ENCODE data around the gene BMPR1A.

Gene BMPR1A

GRCh38 chr10:86756511-86757112, at the start of gene BMPR1A:
TSS of gene BMPR1A (plus strand) at chr10:86756619. CDS start at chr10:86876019, 119,400 bp downstream.
- peak; percentile 97 for DNase-seq (ENCODE audit: low spot score)

GRCh38 chr10:86706977-86707376, 49.4 kb upstream of the BMPR1A start:
- no peak for DNase-seq (ENCODE audit: low spot score)

- DNase-seq (ENCODE audit: low spot score): peak; percentile 42
These were observed 48.9 kb upstream of the BMPR1A start for GRCh38 chr10:86707505-86707904.

DNA sequence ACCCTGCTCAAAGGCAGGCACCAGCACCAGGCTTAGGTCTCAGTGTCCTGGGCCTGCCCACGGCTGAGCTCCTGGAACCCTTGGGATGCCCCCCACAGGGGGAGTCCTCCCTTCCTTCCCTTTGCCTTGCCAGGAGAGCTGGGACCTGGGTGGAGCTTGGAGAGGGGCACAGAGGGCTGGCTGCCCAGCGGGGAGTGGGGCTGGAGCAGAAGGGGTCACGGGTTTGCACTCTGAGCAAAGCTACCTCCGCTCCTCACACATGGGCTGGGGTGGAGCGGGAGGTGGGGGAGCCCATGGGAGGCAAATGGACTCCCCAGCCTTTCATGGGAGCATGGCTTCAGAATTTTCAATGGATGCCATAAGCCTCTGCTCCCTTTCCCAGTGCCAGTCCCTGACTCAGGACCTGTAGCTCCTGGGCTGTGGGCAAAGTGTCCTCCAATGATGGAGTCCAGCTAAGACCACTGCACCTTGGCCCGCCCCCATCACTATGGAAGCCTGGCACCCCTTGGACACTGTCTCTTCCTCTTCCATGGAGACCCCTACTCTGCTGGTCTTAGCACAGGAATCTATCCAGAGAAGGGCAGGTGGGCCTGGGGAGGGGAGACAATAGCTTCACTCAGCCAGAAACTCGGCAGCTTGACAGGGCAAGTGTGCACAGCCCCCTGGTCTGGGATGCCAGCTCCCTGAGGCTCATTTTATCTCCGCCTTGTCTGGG, 48.2 kb upstream of the BMPR1A start:
- DNase-seq (ENCODE audit: low spot score): peak; percentile 47

GRCh38 chr10:86708783-86709380, 47.5 kb upstream of the BMPR1A start:
- no peak for DNase-seq (ENCODE audit: low spot score)

DNA sequence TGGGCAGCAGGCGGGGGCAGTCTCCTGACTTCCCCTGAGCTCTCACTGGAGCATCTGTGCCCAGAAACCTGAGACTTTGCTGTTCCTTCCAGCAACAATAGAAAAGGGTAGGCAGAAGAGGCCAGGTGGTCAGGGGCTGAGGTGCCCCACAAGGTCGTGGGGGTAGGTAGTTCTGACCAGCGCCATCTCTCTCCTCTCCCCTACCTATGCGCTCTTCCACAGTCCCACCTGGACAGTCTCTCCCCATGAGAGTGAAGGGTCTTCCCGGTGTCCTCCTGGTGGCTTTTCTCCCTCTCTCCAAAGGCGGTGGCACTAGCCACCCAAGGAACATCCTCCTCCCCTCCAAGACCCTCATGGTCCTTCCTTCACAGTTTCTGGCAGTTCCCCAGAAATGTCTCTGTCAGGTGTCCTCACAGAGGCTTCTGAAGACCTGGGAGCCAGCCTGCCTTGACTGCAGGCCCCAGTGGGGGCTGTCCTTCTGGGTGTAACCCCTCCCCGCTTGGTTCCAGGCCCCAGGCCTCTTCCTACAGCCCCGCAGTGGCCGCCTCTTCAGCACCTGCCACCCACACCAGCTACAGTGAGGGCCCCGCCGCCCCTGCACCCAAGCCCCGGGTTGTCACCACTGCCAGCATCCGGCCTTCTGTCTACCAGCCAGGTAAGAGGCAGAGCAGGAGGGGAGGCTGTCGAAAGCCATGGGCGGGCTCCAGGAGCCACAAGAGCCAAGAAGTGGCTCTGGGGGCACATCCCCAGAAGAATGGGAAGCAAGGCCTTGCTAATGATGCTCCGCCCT, 46.8 kb upstream of the BMPR1A start:
- DNase-seq (ENCODE audit: low spot score): peak; percentile 49

DNA sequence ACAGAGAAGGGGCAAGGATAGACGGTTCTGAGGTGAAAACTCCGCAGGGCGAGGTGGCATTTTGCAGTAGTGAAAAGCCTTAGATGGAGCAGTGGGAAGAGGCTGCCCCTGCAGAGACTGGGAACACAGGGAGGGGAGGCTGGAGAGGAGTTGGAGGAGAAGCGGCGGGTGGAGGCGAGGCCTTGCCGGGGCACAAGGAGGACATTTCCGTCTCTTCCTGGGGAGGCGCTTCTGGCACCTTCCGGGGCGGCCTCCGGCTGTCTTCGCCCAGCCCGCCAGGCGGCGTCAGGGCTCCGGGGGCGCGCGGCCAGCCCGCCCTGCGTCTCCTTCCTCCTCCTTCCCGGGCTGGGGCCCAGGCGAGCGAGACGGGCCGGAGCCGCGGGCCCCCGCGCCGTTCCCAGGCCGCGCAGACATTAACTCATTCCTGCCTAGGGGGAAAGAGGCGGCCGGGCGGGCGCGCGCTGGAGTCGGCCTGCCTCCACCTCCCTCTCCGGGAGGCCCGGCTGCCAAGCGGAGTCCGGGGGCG, 45.4 kb upstream of the BMPR1A start:
- peak; percentile 91 for DNase-seq (ENCODE audit: low spot score)

- DNase-seq (ENCODE audit: low spot score): peak; percentile 69
These were observed 44.7 kb upstream of the BMPR1A start for GRCh38 chr10:86711513-86712316.

DNA sequence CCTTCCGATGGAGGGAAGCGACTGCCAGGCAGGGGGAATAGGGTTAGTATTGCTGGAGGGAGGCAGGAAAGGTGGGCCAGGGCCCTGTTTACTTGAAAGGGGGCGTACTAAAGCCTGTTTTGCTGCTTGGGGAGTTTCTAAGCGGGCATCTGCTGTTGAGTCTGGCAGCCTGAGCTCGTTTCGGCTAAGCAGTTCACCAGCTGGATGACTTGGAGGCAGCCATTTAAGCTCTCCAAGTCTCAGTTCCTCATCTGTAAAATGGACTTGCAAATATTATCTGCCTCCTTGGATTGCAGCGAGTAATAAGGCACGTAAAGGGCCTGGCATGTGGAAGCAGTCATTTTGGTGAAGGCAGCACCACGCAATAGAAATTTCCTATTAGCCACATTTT, 44.1 kb upstream of the BMPR1A start:
- DNase-seq (ENCODE audit: low spot score): no peak

DNA sequence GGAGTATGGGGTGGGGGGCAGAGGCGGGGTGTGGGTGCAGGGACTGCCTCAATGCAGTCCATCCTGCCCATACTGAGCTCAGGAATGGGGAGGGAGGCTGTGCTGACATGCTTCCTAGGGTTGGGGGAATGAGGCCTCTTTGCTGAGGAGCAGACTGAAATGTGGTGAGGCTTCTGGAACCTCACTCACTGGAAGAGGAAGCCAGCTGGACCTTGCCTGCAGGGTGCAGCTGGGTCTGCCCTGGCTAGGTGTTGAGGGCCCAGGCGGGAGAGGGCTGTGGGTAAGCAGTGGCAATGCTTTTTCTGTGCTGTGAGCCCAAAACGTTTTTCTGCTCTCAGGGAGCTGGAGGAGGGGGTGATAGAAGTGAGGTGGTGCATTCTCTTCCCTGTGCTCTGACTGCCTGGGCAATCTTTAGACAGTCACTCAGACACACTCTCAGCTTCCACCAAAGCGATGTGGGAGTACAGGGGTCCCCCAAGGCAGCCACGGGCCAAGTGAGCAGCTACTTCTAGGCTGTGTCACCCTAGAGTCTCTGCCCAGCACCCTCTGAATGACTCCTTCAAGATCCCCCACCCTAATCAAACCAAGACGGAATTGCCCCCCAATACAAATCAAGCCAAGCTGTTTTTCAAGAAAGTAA, 41.1 kb upstream of the BMPR1A start:
- DNase-seq (ENCODE audit: low spot score): no peak

DNA sequence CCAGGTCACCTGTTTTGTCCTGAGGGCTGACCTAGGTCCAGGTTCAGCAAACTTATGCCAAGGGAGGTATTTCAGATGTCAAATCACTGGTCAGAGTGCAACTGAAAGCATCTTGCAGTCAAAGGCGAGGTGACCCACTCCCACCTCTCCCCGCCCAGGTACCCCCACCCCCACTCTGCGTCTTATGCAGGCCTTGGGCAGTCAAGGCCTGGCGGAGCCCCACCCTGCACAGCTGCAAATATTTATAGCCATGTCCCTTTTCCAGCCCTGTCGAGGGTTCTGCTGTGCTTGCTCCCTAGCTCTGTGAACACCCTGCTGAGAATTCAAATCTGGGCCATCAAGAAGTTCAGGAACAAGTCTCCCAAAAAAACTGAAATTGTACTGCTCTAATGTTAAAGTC, 40.6 kb upstream of the BMPR1A start:
- no peak for DNase-seq (ENCODE audit: low spot score)

DNA sequence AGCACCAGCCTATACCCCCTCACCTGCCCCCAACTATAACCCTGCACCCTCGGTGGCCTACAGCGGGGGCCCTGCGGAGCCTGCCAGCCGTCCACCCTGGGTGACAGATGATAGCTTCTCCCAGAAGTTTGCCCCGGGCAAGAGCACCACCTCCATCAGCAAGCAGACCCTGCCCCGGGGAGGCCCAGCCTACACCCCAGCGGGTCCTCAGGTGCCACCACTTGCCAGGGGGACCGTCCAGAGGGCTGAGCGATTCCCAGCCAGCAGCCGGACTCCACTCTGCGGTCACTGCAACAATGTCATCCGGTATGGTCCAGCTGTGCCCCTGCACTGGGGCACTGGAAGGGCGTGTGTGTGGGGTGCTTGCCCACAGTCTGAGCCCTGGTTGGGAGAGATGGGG, 40.0 kb upstream of the BMPR1A start:
- no peak for DNase-seq (ENCODE audit: low spot score)

DNA sequence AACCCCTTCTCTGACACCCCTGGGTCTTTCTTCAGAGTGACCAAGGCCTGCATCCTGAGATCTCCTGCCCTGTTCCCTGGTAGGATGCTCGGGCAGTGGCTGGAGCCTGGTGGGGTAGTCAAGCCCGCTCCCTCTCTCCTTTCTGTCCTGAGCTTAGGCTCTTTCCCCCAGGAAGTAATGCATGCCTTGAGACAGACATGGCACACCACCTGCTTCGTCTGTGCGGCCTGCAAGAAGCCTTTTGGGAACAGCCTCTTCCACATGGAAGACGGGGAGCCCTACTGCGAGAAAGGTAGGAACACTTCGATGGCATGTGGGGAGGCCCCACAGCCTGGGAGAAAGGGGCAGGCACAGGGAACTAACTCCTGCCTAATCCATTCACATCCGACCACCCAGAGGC, 37.9 kb upstream of the BMPR1A start:
- no peak for DNase-seq (ENCODE audit: low spot score)

- DNase-seq (ENCODE audit: low spot score): no peak
These were observed 35.2 kb upstream of the BMPR1A start for GRCh38 chr10:86721232-86721631.

DNA sequence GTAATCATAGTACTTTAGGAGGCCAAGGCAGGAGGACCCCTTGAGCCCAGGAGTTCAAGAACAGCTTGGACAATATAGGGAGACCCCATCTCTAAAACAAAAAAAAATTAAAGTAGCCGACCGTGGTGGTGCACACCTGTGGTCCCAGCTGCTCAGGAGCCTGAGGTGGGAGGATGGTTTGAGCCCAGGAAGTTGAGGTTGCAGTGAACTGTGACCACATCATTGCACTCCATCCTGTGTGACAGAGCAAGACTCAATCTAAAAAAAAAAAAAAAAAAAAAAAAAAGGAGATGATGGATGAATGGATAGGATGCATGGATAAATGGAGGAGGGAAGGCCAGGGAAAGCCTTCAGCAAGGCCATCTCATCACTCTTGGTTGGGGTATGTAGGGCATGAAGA, 33.4 kb upstream of the BMPR1A start:
- no peak for DNase-seq (ENCODE audit: low spot score)

DNA sequence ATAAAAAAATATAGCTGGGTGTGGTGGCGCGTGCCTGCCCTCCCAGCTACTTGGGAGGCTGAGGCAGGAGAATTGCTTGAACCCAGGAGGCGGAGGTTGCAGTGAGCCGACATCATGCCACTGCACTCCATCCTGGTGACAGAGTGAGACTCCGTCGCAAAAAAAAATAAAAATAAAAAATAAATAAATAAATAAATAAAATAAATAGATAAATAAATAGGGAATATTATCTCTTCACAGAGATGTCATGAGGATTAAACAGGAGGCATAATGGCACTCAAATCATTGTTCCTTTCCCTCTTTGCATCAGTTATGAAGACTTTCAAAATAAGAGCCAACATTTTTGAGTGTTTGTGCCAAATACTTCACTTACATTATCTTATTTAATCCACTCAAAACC, 32.0 kb upstream of the BMPR1A start:
- DNase-seq (ENCODE audit: low spot score): no peak

GRCh38 chr10:86725980-86726676, 30.3 kb upstream of the BMPR1A start:
- DNase-seq (ENCODE audit: low spot score): no peak

GRCh38 chr10:86726677-86726999, 29.8 kb upstream of the BMPR1A start:
- no peak for DNase-seq (ENCODE audit: low spot score)

GRCh38 chr10:86727470-86727869, 28.9 kb upstream of the BMPR1A start:
- DNase-seq (ENCODE audit: low spot score): no peak

GRCh38 chr10:86728056-86728455, 28.4 kb upstream of the BMPR1A start:
- no peak for DNase-seq (ENCODE audit: low spot score)

DNA sequence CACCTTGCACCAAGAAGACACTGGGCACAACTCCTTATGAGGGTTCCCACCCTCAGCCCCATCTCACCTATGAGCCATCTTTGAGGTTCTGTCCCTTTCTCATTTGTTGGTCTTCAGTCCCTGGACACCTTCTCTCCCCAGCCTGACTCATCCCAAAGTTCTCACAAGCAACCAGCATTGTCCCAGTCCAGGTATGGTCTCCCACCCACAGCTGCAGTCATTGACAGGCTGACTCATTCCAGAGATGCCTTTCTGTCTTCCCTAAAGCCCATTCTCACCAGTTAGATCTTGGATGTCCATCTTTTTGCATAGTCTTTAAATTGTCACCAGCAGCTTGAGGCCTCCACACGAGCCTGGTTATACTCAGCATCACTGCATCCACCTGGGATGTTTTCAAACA, 26.7 kb upstream of the BMPR1A start:
- no peak for DNase-seq (ENCODE audit: low spot score)

All from ecto neural progenitor cell (in vitro differentiated cells).